Measurements from ENCODE around the gene MTRF1. TPM values are rescaled to one million over a fixed set of nuclear protein-coding genes. Genes with fewer than 3 reads are reported as not detected.
A peak's percentile ranks its signal among the peaks of the same experiment; 100 is the strongest.

Gene MTRF1
- total and polyA plus RNA-seq, 9 of the 15 experiments (the other 6 are each of a cell fraction or from before 2014, with no cell fraction given) = 12.5 to 33.7 (median 20.1) TPM

GRCh38 chr13:41193919-41194824 lies 69.2 kb downstream of the MTRF1 start, which contains the start of gene KBTBD7 (continued):
- no peak for TF ChIP-seq ZKSCAN8 (CRISPR knock-in tag; IDR thresholded peaks at IDR 0.05)
- no peak for TF ChIP-seq DNMT1 (IDR thresholded peaks at IDR 0.05)
- no peak for TF ChIP-seq BRD9 (IDR thresholded peaks at IDR 0.05; ENCODE audit: low read depth, partially characterized antibody)
- TF ChIP-seq THRAP3 (IDR thresholded peaks at IDR 0.05; ENCODE audit: borderline replicate concordance) = no peak
- TF ChIP-seq ZNF780A (CRISPR knock-in tag; IDR thresholded peaks at IDR 0.05) = no peak
- TF ChIP-seq POU5F1 (IDR thresholded peaks at IDR 0.05; ENCODE audit: borderline replicate concordance, low read depth, low read length, partially characterized antibody) = no peak
- peak; percentile 55; the same call in 1 of the 2 replicates for TF ChIP-seq GABPB1 (CRISPR knock-in tag; IDR thresholded peaks at IDR 0.05)
- no peak for TF ChIP-seq RUNX1 (IDR thresholded peaks at IDR 0.05; ENCODE audit: low read depth)
- TF ChIP-seq PCBP1 (IDR thresholded peaks at IDR 0.05; ENCODE audit: low read depth, low read length, poor library complexity, severe bottlenecking) = no peak
- no peak for TF ChIP-seq NONO (IDR thresholded peaks at IDR 0.05; ENCODE audit: low read depth in 2 of 2, low read length in 1 of 2)
- no peak for TF ChIP-seq HNRNPK (IDR thresholded peaks at IDR 0.05; ENCODE audit: low read depth, low read length, poor library complexity, severe bottlenecking)
- TF ChIP-seq PHF21A (IDR thresholded peaks at IDR 0.05; ENCODE audit: borderline replicate concordance, low read depth) = peak; percentile 94; the same call in 1 of the 2 replicates
- peak; percentile 87 for TF ChIP-seq FOSL1 (tag; conservative IDR thresholded peaks at IDR 0.05)
- no peak for TF ChIP-seq CBFB (CRISPR knock-in tag; IDR thresholded peaks at IDR 0.05)
- TF ChIP-seq SMARCE1 (IDR thresholded peaks at IDR 0.05) = peak; percentile 66; the same call in 1 of the 2 replicates
- TF ChIP-seq EP300 (IDR thresholded peaks at IDR 0.05; ENCODE audit: low read length) = no peak
- TF ChIP-seq MAFK (IDR thresholded peaks at IDR 0.05; ENCODE audit: low read length) = no peak
- 0 out of 2 replicates have a peak, but pooled peaks have one; percentile 25 for TF ChIP-seq XRCC5 (IDR thresholded peaks at IDR 0.05; ENCODE audit: low read depth, low read length)
- TF ChIP-seq JUND (IDR thresholded peaks at IDR 0.05; ENCODE audit: borderline replicate concordance, low read depth, low read length) = peak; percentile 91
- peak; percentile 77; the same call in 1 of the 3 replicates for TF ChIP-seq JUND (tag; IDR thresholded peaks at IDR 0.05; ENCODE audit: borderline replicate concordance, low read depth, low read length)
- no peak for TF ChIP-seq ZBTB9 (CRISPR knock-in tag; IDR thresholded peaks at IDR 0.05)
- no peak for TF ChIP-seq AFF4 (CRISPR knock-in tag; IDR thresholded peaks at IDR 0.05)
- TF ChIP-seq ZNF232 (CRISPR knock-in tag; IDR thresholded peaks at IDR 0.05) = no peak
- TF ChIP-seq ZNF668 (CRISPR knock-in tag; IDR thresholded peaks at IDR 0.05) = no peak
